KMS-11 (cell line): ENCODE results near the gene HSPA4L.

Experiments
- H2AFZ ChIP-seq: fragments of 200-600 bp; sonication (generic); 2 replicates; pipeline ENCODE4 v1.6.1; 2016; ENCODE audit warnings: antibody characterized with exemption, mixed run types, low read depth
- H3K27ac ChIP-seq: fragments of 200-600 bp; sonication (generic); 2 replicates; pipeline ENCODE4 v1.6.1; 2016; ENCODE audit warnings: mild to moderate bottlenecking, mixed run types
- H3K27me3 ChIP-seq: fragments of 200-600 bp; sonication (generic); 2 replicates; pipeline ENCODE4 v1.6.1; 2017; ENCODE audit warnings: mild to moderate bottlenecking, low read depth, mixed run types, moderate library complexity; ENCODE audit not compliant: insufficient read depth
- H3K36me3 ChIP-seq: fragments of 200-600 bp; sonication (generic); 2 replicates; pipeline ENCODE4 v1.6.1; 2017; ENCODE audit warnings: mild to moderate bottlenecking, mixed run types; ENCODE audit not compliant: insufficient read depth
- H3K4me1 ChIP-seq: fragments of 200-600 bp; sonication (generic); 2 replicates; pipeline ENCODE4 v1.6.1; 2016; ENCODE audit warnings: mild to moderate bottlenecking, low read depth, mixed run types; ENCODE audit not compliant: poor library complexity, severe bottlenecking
- H3K4me2 ChIP-seq: fragments of 200-600 bp; sonication (generic); 2 replicates; pipeline ENCODE4 v1.7.0; 2016; ENCODE audit warnings: mild to moderate bottlenecking, mixed run types
- H3K4me3 ChIP-seq: fragments of 200-600 bp; sonication (generic); IDR thresholded peaks from 2 replicates; pipeline ENCODE4 v1.6.1; 2017; ENCODE audit warnings: low read depth, low read length, mixed read lengths; ENCODE audit not compliant: insufficient read depth
- H3K79me2 ChIP-seq: fragments of 200-600 bp; sonication (generic); 2 replicates; pipeline ENCODE4 v1.6.1; 2016; ENCODE audit warnings: low read depth, mixed run types; ENCODE audit not compliant: insufficient read depth
- H3K9ac ChIP-seq: fragments of 200-600 bp; sonication (generic); 2 replicates; pipeline ENCODE4 v1.6.1; 2016; ENCODE audit warnings: mild to moderate bottlenecking, mixed run types
- H4K20me1 ChIP-seq: fragments of 200-600 bp; sonication (generic); 2 replicates; pipeline ENCODE4 v1.6.1; 2016; ENCODE audit warnings: mild to moderate bottlenecking, mixed run types; ENCODE audit not compliant: insufficient read depth
- TF ChIP-seq, protein P1 (sequence below): fragments of 200-600 bp; sonication (generic); conservative IDR thresholded peaks from 2 replicates; pipeline ENCODE4 v1.6.1; 2017; ENCODE audit warnings: low read depth, mild to moderate bottlenecking, antibody characterized with exemption, low read length, moderate library complexity, mixed read lengths

HSPA4L gene

DNA sequence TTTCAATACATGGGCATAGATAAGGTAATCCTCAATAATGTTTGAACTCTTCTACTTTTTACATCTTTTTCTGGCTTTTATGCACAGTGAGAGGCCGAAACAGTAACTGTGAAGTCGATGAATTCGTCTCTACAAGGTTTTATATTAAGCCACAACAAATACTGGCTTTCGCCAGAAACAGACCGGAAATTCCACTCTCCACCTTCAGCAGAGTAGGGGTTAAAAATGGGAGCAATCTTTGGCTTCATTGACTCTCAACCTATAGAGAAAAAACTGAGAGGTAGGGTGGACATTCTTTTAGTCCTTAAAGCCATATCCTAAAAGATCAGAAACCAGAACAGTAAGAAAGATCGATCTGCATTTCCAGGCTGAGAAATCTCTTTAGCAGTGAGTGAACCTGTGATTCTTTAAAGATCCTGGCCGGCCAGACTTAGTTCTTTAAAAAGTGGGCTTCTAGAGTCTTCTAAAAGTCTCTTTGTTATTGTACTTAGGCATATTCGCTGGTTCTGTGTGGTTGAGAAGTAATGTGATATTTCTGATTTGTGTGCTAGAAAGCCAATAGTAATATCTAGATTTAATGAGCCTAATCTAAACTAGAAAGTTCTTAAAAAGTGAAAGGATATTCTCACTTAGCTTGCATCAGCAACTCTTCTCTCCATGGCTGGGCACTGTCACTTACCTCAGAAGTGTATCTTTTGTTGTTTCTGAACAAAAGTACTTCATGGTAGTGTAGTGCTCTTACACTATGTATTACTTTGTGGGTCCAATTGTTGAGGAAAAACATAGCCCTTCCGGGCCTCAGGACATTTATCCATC is 2.0 kb downstream of the HSPA4L start:
- H3K4me3 ChIP-seq: no peak overlapping the region
- no peaks in the 10 kb centered on the region for H3K36me3 ChIP-seq
- no peaks in the 10 kb centered on the region for H3K27me3 ChIP-seq
- peak overlapping the region; percentile 81 for H3K4me2 ChIP-seq
- H3K27ac ChIP-seq: no peak overlapping the region
- no peak overlapping the region for H3K9ac ChIP-seq
- peaks cover 37% of the 10 kb centered on the region for H3K4me1 ChIP-seq
- no peaks in the 10 kb centered on the region for H4K20me1 ChIP-seq
- TF ChIP-seq, protein P1, sequence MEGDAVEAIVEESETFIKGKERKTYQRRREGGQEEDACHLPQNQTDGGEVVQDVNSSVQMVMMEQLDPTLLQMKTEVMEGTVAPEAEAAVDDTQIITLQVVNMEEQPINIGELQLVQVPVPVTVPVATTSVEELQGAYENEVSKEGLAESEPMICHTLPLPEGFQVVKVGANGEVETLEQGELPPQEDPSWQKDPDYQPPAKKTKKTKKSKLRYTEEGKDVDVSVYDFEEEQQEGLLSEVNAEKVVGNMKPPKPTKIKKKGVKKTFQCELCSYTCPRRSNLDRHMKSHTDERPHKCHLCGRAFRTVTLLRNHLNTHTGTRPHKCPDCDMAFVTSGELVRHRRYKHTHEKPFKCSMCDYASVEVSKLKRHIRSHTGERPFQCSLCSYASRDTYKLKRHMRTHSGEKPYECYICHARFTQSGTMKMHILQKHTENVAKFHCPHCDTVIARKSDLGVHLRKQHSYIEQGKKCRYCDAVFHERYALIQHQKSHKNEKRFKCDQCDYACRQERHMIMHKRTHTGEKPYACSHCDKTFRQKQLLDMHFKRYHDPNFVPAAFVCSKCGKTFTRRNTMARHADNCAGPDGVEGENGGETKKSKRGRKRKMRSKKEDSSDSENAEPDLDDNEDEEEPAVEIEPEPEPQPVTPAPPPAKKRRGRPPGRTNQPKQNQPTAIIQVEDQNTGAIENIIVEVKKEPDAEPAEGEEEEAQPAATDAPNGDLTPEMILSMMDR: no peak
- peaks cover 43% of the 10 kb centered on the region; the same call in 1 of the 2 replicates for H3K79me2 ChIP-seq
- no peak overlapping the region for H2AFZ ChIP-seq

DNA sequence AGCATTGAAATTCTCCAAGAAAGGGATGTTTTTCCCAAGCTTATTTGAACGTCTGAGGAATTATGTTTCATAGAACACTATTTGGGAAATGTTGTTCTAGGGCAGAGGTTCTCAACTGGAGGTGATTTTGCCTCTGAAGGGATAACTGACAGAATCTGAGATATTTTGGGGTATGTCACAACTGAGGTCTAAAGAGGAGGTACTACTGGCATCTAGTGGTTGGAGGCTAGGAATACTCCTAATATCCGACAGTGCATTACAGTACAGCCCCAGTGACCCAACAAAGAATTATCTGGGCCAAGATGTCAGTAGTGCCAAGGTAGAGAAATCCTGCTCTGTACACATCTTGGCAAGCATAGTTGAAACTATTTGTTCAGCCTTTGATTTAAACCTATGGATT is 6.4 kb downstream of the HSPA4L start:
- Histone ChIP-seq H3K36me3 (no peaks in the 10 kb centered on the region), H3K79me2 (peaks cover 55% of the 10 kb centered on the region; the same call in 1 of the 2 replicates), H3K9ac (no peak overlapping the region), H3K27me3 (no peaks in the 10 kb centered on the region), H3K4me1 (peaks cover 21% of the 10 kb centered on the region), H3K4me2 (no peak overlapping the region), H3K27ac (no peak overlapping the region), H3K4me3 (no peak overlapping the region), H4K20me1 (no peaks in the 10 kb centered on the region), H2AFZ (no peak overlapping the region)
- TF ChIP-seq, protein P1: peak; percentile 56

DNA sequence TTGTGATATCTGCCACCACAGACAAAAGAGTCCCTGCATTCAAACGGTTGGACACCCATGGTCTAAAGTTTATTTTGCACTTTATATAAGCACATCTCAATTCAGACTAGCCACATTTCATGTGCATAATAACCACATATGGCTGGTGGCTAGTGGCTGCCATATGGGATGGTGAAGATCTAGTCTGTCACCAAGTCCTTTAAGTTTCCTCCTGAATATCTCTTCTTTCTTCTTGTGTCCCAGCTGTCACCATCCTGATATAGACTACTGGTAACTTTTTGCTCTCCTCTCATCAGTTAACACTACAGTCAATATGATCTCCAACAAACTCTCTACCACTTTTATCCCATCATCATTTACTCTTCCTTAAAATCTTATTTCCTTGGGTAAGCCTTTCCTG is 9.3 kb downstream of the HSPA4L start:
- H3K79me2 ChIP-seq: peaks cover 32% of the 10 kb centered on the region
- no peaks in the 10 kb centered on the region for H4K20me1 ChIP-seq
- H3K9ac ChIP-seq: no peak overlapping the region
- no peak overlapping the region for H3K27ac ChIP-seq
- TF ChIP-seq, protein P1: no peak
- 0 out of 2 replicates have a peak, but pooled peaks cover 3% of the 10 kb centered on the region for H3K36me3 ChIP-seq
- H3K27me3 ChIP-seq: no peaks in the 10 kb centered on the region
- H3K4me2 ChIP-seq: no peak overlapping the region
- H2AFZ ChIP-seq: no peak overlapping the region
- no peak overlapping the region for H3K4me3 ChIP-seq
- peaks cover 3% of the 10 kb centered on the region for H3K4me1 ChIP-seq

DNA sequence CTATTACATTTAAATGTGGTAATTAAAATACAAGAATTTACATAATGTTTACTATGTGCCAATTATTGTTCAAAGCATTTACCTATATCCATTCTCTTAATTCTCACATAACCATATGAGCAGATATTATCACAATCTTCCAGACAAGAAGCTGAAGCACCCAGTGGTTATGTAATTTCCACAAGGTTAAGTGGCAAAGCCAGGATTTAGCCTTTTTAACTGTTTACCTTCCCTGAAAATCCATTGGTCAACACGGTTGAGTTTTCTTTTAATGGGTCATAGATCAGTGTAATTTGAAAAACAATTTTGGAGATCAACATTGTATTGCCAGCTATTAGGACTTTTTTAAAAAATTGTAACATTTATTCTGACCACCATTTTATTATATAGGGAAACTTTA is 11.4 kb downstream of the HSPA4L start:
- H4K20me1 ChIP-seq: no peaks in the 10 kb centered on the region
- no peak overlapping the region for H3K27ac ChIP-seq
- TF ChIP-seq, protein P1: no peak

More for the DNA sequence above, 11.4 kb downstream of the HSPA4L start:
- Histone ChIP-seq H3K4me1 (no peaks in the 10 kb centered on the region), H2AFZ (no peak overlapping the region), H3K27me3 (no peaks in the 10 kb centered on the region), H3K4me3 (no peak overlapping the region), H3K4me2 (no peak overlapping the region), H3K79me2 (peaks cover 24% of the 10 kb centered on the region), H3K36me3 (0 out of 2 replicates have a peak, but pooled peaks cover 3% of the 10 kb centered on the region), H3K9ac (no peak overlapping the region)
